Ishikawa (cell line): ENCODE results near the gene MAD1L1.

Experiments used
- RAD21 ChIP-seq: IDR thresholded peaks from 2 replicates; pipeline ENCODE4 v1.6.1; 2012; ENCODE audit warnings: low read depth
- TAF1 ChIP-seq: IDR thresholded peaks from 2 replicates; pipeline ENCODE4 v1.6.1; 2012; ENCODE audit warnings: low read depth, mild to moderate bottlenecking
- TEAD4 ChIP-seq: IDR thresholded peaks from 2 replicates; pipeline ENCODE4 v1.6.1; 2012

DNA sequence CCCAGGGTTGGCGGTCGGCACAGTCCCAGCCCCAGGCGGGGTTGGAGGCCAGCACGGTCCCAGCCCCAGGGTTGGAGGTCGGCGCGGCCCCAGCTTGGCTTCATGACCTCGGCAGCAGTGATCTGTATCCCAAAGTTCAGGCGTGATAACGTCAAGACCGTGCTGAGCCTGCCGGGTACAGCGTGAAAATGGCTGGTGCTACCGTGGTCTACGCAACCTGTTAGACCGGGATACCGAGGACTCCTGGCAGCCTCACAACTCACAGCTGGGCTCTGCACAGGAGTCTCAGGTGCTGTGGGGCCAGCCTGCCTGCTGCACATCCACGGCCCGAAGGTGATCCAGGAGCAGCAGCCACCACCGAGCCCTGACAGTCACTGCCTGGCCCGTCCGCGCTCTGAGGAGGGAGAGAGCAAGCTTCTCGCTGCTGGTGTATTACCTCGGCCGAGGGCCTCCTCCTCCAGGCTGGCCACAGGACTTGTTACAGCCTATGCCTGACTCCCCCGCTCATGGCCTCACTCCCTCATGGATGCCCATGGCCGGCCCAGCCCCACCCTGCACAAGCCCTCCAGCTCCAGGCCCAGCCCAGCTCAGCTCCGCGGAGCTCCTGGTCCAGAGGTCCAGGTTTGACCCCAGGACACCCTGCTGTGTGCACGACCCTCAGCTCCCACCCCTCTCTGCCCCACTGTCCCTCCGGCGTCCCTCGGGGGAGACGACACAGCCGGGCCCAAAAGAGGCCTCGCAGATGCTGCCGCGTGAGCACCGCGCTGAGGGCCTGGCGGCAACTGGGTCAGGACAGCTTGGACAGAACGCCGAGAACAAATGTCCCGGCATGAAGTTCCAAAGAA is 406.6 kb downstream of the MAD1L1 start:
- no peak for TF ChIP-seq RAD21
- no peak for TF ChIP-seq TEAD4
- TF ChIP-seq TAF1: no peak
